ENCODE measurements around the gene SMG6.
"Not testable (repeated sequence)": the region's sequence is repeated elsewhere in the genome, so short reads cannot be mapped to it uniquely, and the experiment has no call there.

The SMG6 gene

GRCh38 chr17:2302778-2303203 lies 794 bp downstream of the SMG6 start:
- no peak for DNase-seq

GRCh38 chr17:2299756-2300155 lies 3.8 kb downstream of the SMG6 start:
- DNase-seq = no peak

- no peak for DNase-seq
These were observed 4.4 kb downstream of the SMG6 start for GRCh38 chr17:2299136-2299535.

GRCh38 chr17:2297023-2297422 lies 6.6 kb downstream of the SMG6 start:
- DNase-seq = no peak

GRCh38 chr17:2295575-2295974 lies 8.0 kb downstream of the SMG6 start:
- DNase-seq = no peak

- DNase-seq = no peak
These were observed 11.5 kb downstream of the SMG6 start for GRCh38 chr17:2292100-2292499.

- DNase-seq = no peak
These were observed 13.6 kb downstream of the SMG6 start for GRCh38 chr17:2289878-2290478.

GRCh38 chr17:2283302-2283701 lies 20.3 kb downstream of the SMG6 start:
- no peak for DNase-seq

GRCh38 chr17:2282297-2282873 lies 21.2 kb downstream of the SMG6 start:
- peak; percentile 70 for DNase-seq

- DNase-seq = no peak
These were observed 23.9 kb downstream of the SMG6 start for GRCh38 chr17:2279707-2280106.

- DNase-seq = no peak
These were observed 26.0 kb downstream of the SMG6 start for GRCh38 chr17:2277429-2278170.

- DNase-seq = no peak
These were observed 27.9 kb downstream of the SMG6 start for GRCh38 chr17:2275722-2276121.

GRCh38 chr17:2274414-2274813 lies 29.2 kb downstream of the SMG6 start:
- no peak for DNase-seq

GRCh38 chr17:2271985-2272702 lies 31.4 kb downstream of the SMG6 start:
- DNase-seq = no peak

GRCh38 chr17:2267354-2267753 lies 36.2 kb downstream of the SMG6 start:
- no peak for DNase-seq

GRCh38 chr17:2266865-2267228 lies 36.7 kb downstream of the SMG6 start:
- no peak for DNase-seq

GRCh38 chr17:2266045-2266864 lies 37.3 kb downstream of the SMG6 start:
- DNase-seq = no peak

- DNase-seq = not testable (repeated sequence)
These were observed 38.4 kb downstream of the SMG6 start for GRCh38 chr17:2265166-2265565.

- peak; percentile 31 for DNase-seq
These were observed 39.3 kb downstream of the SMG6 start for GRCh38 chr17:2264067-2264860.

- DNase-seq = no peak
These were observed 40.2 kb downstream of the SMG6 start for GRCh38 chr17:2263183-2264066.

- no peak for DNase-seq
These were observed 41.4 kb downstream of the SMG6 start for GRCh38 chr17:2262135-2262587.
